Activated T-helper 17 cell treated with anti-CD3 and anti-CD28 coated beads, Interleukin-2, amount 50 U/mL, for 72 hours (primary cell): ENCODE results near the gene ILRUN. TPM values are rescaled to one million over a fixed set of nuclear protein-coding genes. Genes with fewer than 3 reads are reported as not detected.
A peak's percentile ranks its signal among the peaks of the same experiment; 100 is the strongest.
"Not testable (repeated sequence)": the region's sequence is repeated elsewhere in the genome, so short reads cannot be mapped to it uniquely, and the experiment has no call there.

ENCODE experiments used
- ATAC-seq: fragments of 150-1000 bp; cut with Tn5 transposase; replicated peaks from 2 replicates; pipeline ENCODE4 v1.10.0; 2021; ENCODE audit warnings: mild to moderate bottlenecking, moderate library complexity
- H3K27ac Mint-ChIP-seq: one replicate; pipeline ENCODE4 v1.8.0; 2022; ENCODE audit warnings: mixed read lengths
- H3K27me3 Mint-ChIP-seq: one replicate; pipeline ENCODE4 v1.8.0; 2022; ENCODE audit warnings: mixed read lengths
- H3K36me3 Mint-ChIP-seq: one replicate; pipeline ENCODE4 v1.8.0; 2022; ENCODE audit warnings: low read depth, mild to moderate bottlenecking, mixed read lengths
- H3K4me1 Mint-ChIP-seq: one replicate; pipeline ENCODE4 v1.8.0; 2022; ENCODE audit warnings: mixed read lengths
- H3K4me3 Mint-ChIP-seq: one replicate; pipeline ENCODE4 v1.8.0; 2022; ENCODE audit warnings: mild to moderate bottlenecking, mixed read lengths
- H3K9me3 Mint-ChIP-seq: one replicate; pipeline ENCODE4 v1.8.0; 2022; ENCODE audit warnings: mixed read lengths
- total RNA-seq, 2 donors: library from RNA; stranded (reverse); gene quantifications; one replicate each; pipeline ENCODE4 v1.2.3, GENCODE V29; 2022

Gene ILRUN
- total RNA-seq, 2 donors from 2014 or later = 58.2 to 65.8 TPM

DNA sequence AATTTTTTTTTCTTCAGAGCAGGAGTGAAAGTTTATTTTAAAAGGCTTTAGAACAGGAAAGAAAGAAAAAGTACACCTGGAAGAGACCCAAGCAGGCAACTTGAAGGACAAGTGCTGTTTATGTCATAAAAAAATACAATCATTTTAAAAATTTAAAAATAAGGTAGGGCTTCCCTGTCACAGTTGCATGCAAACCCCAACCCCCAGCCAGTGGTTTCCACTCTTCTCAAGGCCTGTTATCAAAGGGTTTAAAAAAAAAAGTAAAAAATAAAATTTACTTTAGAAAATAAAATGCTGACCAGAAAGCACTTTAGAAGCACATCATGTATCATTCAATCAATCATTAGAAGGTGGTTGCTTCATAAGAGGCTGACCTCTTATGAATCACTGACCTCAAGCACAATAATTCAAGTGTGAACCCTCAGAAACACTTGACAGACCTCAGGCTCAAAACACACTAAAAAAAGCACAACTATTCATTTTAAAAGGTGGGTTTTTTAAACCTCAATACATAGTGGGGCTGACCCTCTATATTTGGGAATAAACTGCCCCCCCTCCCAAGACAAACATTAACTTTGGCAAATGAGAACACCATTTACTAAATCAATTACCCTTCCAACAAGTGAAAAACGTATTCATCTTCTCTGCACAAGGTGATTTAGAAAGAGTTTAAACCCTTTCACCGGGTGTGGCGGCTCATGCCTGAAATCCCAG, 15.6 kb downstream of the ILRUN start:
- no peaks in the 10 kb centered on the region for H3K9me3 Mint-ChIP-seq
- no peak overlapping the region for H3K27ac Mint-ChIP-seq
- peaks cover 6% of the 10 kb centered on the region for H3K36me3 Mint-ChIP-seq
- peaks cover 24% of the 10 kb centered on the region for H3K4me1 Mint-ChIP-seq
- H3K27me3 Mint-ChIP-seq = no peaks in the 10 kb centered on the region
- ATAC-seq = peak; percentile 75
- no peak overlapping the region for H3K4me3 Mint-ChIP-seq

DNA sequence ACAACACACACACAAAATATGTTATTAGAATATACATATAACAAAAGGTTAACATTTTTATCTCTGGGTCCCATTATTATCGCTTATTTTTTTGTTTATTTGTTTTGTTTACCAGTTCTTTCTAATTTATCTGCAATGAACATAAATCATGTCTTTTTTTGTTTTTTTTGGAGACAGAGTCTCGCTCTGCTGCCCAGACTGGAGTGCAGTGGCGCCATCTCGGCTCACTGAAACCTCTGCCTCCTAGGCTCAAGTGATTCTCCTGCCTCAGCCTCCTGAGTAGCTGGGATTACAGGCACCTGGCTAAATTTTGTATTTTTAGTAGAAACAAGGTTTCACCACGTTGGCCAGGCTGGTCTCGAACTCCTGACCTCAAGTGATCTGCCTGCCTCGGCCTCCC, 16.3 kb downstream of the ILRUN start:
- not testable (repeated sequence) for H3K4me3 Mint-ChIP-seq, H3K27ac Mint-ChIP-seq, H3K27me3 Mint-ChIP-seq, ATAC-seq, H3K36me3 Mint-ChIP-seq, H3K9me3 Mint-ChIP-seq
- peaks cover 27% of the 10 kb centered on the region for H3K4me1 Mint-ChIP-seq

DNA sequence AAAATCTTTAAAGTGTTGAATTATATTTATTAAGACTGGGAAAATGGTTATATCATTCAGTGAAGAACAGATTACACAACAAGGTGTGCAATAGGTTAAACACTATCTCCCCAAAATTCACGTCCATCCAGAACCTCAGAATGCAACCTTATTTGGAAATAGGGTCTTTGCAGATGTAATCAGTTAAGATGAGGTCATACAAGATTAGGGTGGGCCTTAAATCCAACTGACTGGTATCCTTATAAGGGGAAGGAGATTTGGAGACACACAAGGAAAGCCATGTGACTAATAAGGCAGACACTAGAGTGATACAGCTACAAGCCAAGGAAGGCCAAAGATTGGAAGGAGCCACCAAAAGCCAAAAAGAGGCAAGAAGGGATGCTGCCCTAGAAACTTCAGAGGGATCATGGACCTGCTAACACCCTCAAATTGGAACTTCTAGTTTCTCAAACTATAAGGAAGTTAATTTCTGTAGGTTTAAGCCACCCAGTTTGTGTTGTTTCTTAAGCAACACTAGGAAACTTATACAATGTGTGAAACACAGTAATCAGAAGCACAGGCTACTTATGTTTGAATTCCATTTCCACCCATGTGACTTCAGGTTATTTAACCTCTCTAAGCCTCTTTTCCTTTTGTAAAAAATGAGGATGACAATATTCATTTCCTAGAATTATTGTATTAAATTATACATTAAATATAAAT, 16.9 kb downstream of the ILRUN start:
- H3K36me3 Mint-ChIP-seq = peaks cover 6% of the 10 kb centered on the region
- no peak overlapping the region for H3K27ac Mint-ChIP-seq
- no peaks in the 10 kb centered on the region for H3K9me3 Mint-ChIP-seq
- H3K27me3 Mint-ChIP-seq = no peaks in the 10 kb centered on the region
- ATAC-seq = no peak
- H3K4me3 Mint-ChIP-seq = no peak overlapping the region
- peaks cover 23% of the 10 kb centered on the region for H3K4me1 Mint-ChIP-seq

DNA sequence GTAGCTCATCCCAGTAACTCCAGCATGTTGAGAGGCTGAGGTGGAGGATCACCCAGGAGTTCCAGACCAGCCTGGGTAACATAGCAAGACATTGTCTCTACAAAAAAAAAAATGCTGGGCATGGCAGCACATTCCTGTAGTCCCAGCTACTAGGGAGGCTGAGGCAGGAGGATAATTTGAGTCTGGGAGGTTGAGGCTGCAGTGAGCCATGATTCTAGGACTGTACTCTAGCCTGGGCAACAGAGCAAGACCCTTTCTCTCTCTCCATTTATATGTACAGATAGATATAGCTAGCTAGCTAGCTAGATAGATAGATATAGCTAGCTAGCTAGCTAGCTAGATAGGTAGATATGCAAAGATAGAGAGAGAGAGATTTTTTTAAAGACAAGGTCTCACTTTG, 20.4 kb downstream of the ILRUN start:
- peak overlapping the region; percentile 6 for H3K27ac Mint-ChIP-seq
- no peak overlapping the region for H3K4me3 Mint-ChIP-seq
- peaks cover 10% of the 10 kb centered on the region for H3K36me3 Mint-ChIP-seq
- no peak for ATAC-seq
- H3K9me3 Mint-ChIP-seq = no peaks in the 10 kb centered on the region
- no peaks in the 10 kb centered on the region for H3K27me3 Mint-ChIP-seq
- peaks cover 41% of the 10 kb centered on the region for H3K4me1 Mint-ChIP-seq

DNA sequence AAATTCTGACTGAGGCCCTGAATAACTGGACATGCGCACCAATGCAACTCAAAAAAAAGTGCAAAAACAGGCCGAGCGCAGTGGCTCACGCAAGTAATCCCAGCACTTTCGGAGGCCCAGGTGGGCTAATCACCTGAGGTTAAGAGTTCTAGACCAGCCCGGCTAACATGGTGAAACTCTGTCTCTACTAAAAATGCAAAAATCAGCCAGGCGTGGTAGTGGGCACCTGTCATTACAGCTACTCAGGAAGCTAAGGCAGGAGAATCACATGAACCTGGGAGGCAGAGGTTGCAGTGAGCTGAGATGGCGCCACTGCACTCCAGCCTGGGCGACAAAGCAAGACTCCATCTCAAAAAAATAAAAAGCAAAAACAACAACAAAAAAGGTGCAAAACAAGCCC, 21.6 kb downstream of the ILRUN start:
- Mint-ChIP-seq H3K4me1 (peaks cover 41% of the 10 kb centered on the region), H3K27ac (peak overlapping the region; percentile 96)
- ATAC-seq = not testable (repeated sequence)

DNA sequence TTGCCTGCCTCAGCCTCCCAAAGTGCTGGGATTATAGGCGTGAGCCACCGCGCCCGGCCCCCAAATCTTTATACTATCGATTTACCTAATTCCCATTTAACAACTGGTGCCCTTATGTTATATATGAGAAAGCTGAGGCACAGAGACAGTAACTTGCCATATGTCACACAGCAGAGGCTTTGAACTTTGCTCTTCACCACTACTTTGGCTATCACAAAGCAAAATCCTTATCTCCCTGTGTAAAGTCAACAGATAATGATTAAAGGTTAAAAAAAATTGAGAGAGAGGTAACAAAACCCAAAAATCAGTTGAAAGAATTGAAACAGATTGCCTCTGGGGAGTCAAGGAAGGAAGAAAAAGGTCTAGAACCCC, 22.3 kb downstream of the ILRUN start:
- Mint-ChIP-seq H3K4me1 (peaks cover 37% of the 10 kb centered on the region), H3K27ac (peak overlapping the region; percentile 96), H3K36me3 (peaks cover 10% of the 10 kb centered on the region), H3K9me3 (no peaks in the 10 kb centered on the region), H3K27me3 (no peaks in the 10 kb centered on the region), H3K4me3 (peak overlapping the region; percentile 85)
- ATAC-seq = no peak

More for the DNA sequence above, 21.6 kb downstream of the ILRUN start:
- not testable (repeated sequence) for H3K27me3 Mint-ChIP-seq, H3K9me3 Mint-ChIP-seq
- Mint-ChIP-seq H3K4me3 (peak overlapping the region; percentile 85), H3K36me3 (peaks cover 10% of the 10 kb centered on the region)

DNA sequence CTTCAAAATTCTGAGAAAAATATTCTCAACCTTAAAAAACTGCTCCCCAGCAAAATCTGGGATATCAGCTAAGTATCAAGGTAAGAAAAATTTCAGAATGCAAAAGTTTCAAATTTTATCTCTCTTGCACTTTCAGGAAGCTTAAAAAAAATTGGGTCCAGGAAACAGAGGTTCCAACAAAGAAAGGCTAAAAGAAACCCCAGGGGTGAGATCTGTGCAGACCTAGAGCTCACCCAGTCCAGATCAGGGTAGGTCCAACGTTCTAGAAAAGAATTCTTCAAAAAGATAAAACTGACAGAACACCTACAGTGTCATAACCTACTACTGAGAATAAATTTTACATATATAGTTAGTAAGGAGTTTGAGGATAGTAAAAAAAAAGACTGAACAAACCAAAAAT, 23.5 kb downstream of the ILRUN start:
- Mint-ChIP-seq H3K9me3 (no peaks in the 10 kb centered on the region), H3K4me1 (peaks cover 37% of the 10 kb centered on the region), H3K27ac (peak overlapping the region; percentile 96), H3K36me3 (peaks cover 4% of the 10 kb centered on the region), H3K27me3 (no peaks in the 10 kb centered on the region), H3K4me3 (peak overlapping the region; percentile 85)
- ATAC-seq = no peak

DNA sequence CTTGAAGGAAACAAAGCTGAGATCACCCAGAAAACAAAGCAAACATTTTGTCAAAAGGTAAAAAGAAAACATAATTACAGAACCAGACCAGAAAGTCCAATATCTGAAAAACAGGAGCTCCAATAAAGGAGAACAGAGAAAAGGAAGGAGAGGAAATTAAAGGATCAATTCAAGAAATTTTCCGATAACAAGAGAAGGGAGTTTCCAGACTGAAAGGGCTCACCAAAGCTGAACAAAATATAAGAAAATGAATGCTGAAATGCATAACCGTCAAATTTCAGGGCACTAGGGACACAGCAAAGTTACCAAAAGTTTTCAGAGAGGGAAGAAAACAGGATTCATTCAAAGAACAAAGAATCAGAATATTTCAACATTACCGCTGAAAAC, 23.9 kb downstream of the ILRUN start:
- Mint-ChIP-seq H3K4me3 (peak overlapping the region; percentile 85), H3K9me3 (no peaks in the 10 kb centered on the region), H3K36me3 (peaks cover 4% of the 10 kb centered on the region), H3K27me3 (no peaks in the 10 kb centered on the region), H3K27ac (peak overlapping the region; percentile 96), H3K4me1 (peaks cover 39% of the 10 kb centered on the region)
- ATAC-seq = no peak

DNA sequence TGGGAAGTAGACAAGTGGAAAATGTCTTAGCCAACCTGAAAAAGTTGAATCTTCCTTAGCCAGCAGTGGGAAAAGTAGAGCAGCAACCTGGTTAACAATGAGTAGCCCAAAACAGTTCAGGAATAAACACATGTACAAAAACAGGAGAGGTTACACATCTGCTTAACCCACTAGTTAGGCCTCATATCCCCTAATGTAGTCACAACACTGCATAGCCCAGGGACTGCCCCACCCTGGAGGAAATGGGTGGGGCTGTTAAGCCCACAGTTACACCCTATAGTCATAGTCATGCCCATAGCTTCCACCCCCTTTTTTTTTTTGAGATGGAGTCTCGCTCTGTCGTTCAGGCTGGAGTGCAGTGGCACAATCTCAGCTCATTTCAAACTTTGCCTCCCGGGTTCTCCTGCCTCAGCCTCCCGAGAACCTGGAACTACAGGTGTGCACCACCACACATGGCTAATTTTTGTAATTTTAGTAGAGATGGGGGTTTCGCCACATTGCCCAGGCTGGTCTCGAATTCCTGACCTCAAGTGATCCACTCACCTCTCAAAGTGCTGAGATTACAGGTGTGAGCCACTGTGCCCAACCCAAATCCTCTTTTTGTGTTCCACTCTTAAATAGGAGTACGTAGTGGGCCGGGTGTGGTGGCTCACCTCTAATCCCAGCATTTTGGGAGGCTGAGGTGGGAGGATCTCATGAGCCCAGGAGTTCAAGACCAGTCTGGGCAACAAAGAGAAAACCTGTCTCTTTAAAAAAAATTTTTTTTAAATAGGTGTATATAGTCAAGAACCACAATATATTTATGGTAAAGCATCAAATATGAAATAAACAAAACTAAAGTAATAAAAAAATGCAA, 24.5 kb downstream of the ILRUN start:
- peak; percentile 99 for ATAC-seq
- H3K9me3 Mint-ChIP-seq = no peaks in the 10 kb centered on the region
- H3K27ac Mint-ChIP-seq = peak overlapping the region; percentile 96
- peaks cover 41% of the 10 kb centered on the region for H3K4me1 Mint-ChIP-seq
- peak overlapping the region; percentile 85 for H3K4me3 Mint-ChIP-seq
- peaks cover 4% of the 10 kb centered on the region for H3K36me3 Mint-ChIP-seq
- H3K27me3 Mint-ChIP-seq = no peaks in the 10 kb centered on the region

DNA sequence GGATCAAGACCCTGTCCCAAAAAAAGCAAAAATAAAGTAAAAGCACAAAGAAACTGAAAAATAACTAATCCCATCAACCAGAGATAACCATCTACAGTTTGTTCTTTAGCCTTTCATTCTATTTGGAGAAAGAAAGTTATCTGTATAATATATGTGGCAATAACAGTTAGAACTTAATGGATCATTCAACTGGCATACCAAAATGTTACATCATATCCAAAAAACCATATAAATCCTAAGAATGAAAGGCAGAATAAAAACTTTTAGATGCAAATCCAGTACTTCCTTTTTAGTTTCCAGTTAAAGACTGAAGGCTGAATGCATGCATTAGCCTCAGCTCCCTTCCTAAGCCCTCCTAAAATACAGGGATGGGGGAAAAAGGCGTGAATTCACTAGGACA, 25.2 kb downstream of the ILRUN start:
- ATAC-seq = no peak
- no peaks in the 10 kb centered on the region for H3K27me3 Mint-ChIP-seq

DNA sequence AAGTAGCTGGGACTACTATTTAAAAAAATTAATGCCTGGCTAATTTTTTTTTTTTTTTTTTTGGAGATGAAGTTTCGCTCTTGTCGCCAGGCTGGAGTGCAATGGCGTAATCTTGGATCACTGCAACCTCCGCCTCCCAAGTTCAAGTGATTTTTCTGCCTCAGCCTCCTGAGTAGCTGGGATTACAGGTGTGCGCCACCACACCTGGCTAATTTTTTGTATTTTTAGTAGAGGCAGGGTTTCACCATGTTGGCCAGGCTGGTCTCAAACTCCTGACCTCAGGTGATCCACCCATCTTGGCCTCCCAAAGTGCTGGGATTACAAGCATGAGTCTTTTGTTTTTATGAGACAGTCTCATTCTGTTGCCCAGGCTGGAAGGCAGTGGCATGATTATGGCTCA, 27.8 kb downstream of the ILRUN start:
- not testable (repeated sequence) for ATAC-seq, H3K4me3 Mint-ChIP-seq, H3K27ac Mint-ChIP-seq, H3K36me3 Mint-ChIP-seq, H3K9me3 Mint-ChIP-seq, H3K27me3 Mint-ChIP-seq
- peaks cover 38% of the 10 kb centered on the region for H3K4me1 Mint-ChIP-seq

More for the DNA sequence above, 25.2 kb downstream of the ILRUN start:
- Mint-ChIP-seq H3K27ac (peak overlapping the region; percentile 96), H3K4me1 (peaks cover 39% of the 10 kb centered on the region), H3K4me3 (peak overlapping the region; percentile 85), H3K9me3 (no peaks in the 10 kb centered on the region), H3K36me3 (peaks cover 4% of the 10 kb centered on the region)

DNA sequence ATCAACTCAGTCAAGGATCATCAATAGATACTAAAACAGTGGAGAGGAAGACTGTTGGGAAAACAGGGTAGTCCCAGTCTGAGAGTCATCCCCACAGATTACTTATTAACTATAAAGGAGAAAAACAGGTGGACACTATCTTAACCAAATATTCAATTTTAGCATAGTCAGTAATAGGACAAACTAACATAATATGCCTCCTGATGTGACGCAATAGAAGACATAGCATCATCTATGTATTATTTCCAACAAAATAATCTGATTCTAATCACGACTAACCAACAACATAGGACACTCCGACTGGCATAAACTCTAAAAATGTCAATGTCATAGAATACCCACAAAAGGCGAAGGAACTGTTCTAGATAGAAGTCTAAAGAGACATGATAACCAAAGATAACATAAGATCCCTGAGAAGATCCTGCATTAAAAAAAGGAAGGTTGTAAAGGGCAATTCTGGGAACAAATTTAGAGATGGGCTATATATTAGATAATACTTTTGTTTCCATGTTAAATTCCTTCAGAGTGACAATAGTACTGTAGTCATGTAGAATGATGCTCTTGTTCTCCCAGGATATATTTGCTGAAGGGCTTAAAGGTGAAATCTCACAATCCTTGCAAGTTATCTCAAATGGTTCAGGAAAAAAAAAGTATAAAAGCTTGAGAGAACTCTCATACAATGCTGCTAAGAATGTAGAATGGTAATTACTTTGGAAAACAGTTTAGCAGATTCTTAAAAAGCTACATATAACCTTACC, 28.9 kb downstream of the ILRUN start:
- no peak for ATAC-seq
- H3K4me3 Mint-ChIP-seq = no peak overlapping the region
- no peaks in the 10 kb centered on the region for H3K27me3 Mint-ChIP-seq
- H3K36me3 Mint-ChIP-seq = peaks cover 3% of the 10 kb centered on the region
- H3K27ac Mint-ChIP-seq = no peak overlapping the region
- peaks cover 31% of the 10 kb centered on the region for H3K4me1 Mint-ChIP-seq
- H3K9me3 Mint-ChIP-seq = no peaks in the 10 kb centered on the region

DNA sequence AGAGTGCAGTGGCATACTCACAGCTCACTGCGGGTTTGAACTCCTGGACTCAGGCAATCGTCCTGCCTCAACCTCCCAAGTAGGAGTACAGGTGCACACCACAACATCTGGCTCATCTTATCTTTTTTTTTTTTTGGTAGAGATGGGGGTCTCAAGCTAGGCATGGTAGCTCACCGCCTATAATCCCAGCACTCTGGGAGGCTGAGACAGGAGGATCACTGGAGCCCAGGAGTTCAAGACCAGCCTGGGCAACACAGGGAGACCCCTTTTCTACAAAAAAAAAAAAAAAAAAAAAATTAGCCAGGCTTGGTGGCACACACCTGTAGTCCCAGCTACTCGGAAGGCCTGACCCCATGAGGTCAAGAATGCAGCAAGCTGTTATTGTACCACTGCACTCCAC, 31.5 kb downstream of the ILRUN start:
- ATAC-seq = no peak
- Mint-ChIP-seq H3K27me3 (no peaks in the 10 kb centered on the region), H3K27ac (peak overlapping the region; percentile 86), H3K4me3 (peak overlapping the region; percentile 60), H3K9me3 (no peaks in the 10 kb centered on the region), H3K4me1 (peaks cover 25% of the 10 kb centered on the region), H3K36me3 (no peaks in the 10 kb centered on the region)
